H1 (cell line): ENCODE results near the gene WDR27. TPM values are rescaled to one million over a fixed set of nuclear protein-coding genes. Genes with fewer than 3 reads are reported as not detected.

Source experiments
- ATF2 ChIP-seq: IDR thresholded peaks from 2 replicates; pipeline ENCODE4 v1.6.1; 2012; ENCODE audit warnings: low read length, inconsistent platforms
- CHD7 ChIP-seq: fragments of 300-600 bp; sonication (generic); IDR thresholded peaks from 2 replicates; pipeline ENCODE4 v1.7.1; 2012; ENCODE audit warnings: low read length, moderate library complexity, mild to moderate bottlenecking, inconsistent platforms; ENCODE audit not compliant: insufficient replicate concordance
- JUN ChIP-seq: IDR thresholded peaks from 2 replicates; pipeline ENCODE4 v1.6.1; 2011; ENCODE audit warnings: low read depth, mild to moderate bottlenecking, improper control_type of control experiment, low read length
- USF2 ChIP-seq: IDR thresholded peaks from 2 replicates; pipeline ENCODE4 v1.6.1; 2011; ENCODE audit warnings: low read length, improper control_type of control experiment
- polyA plus RNA-seq, 7 experiments: library from polyadenylated mRNA; depleted of rRNA in 3 of 7; stranded (reverse) in 5 of 7; unstranded in 2 of 7; fragments of >200 nt in 5 of 7; fragments of 200-250 nt in 2 of 7; gene quantifications; 1 replicate in 5 of 7; 2 replicates in 1 of 7; 4 replicates in 1 of 7; pipeline versions ENCODE4 v1.2.1 to v1.2.3, GENCODE V29; 2011 to 2013; ENCODE audit warnings: missing spikeins in 2 of 7, mixed read lengths in 2 of 7
- total RNA-seq: library from RNA; stranded (reverse); fragmentation: NEBNext Ultra II Directional; extraction: Animal tissue kit (Norgen Biotek cat#: 25700); gene quantifications from 2 replicates; pipeline ENCODE4 v1.2.1, GENCODE V29; 2021

The WDR27 gene
- total and polyA plus RNA-seq, 2 of the 8 experiments (the other 6 are each of a cell fraction or from before 2014, with no cell fraction given) = 53.6 to 68.6 TPM

GRCh38 chr6:169409742-169410312 is 292.0 kb downstream of the WDR27 start (continued):
- no peak for TF ChIP-seq CHD7
- TF ChIP-seq USF2 = no peak
- TF ChIP-seq ATF2 = no peak
- no peak for TF ChIP-seq JUN
